NCI-H187 (cell line): ENCODE measurements around the gene TPK1.
"Not testable (repeated sequence)": the region's sequence is repeated elsewhere in the genome, so short reads cannot be mapped to it uniquely, and the experiment has no call there.

Experiments
- DNase-seq, 2 experiments: peaks; one replicate each; lab custom pipeline; 2025; lab: John Stamatoyannopoulos, UW

Gene TPK1

GRCh38 chr7:144474800-144475615, 360.8 kb downstream of the TPK1 start:
- DNase-seq = no peak

- DNase-seq = no peak
These were observed 361.5 kb downstream of the TPK1 start for GRCh38 chr7:144474363-144474762.

GRCh38 chr7:144473908-144474307, 361.9 kb downstream of the TPK1 start:
- DNase-seq = no peak

GRCh38 chr7:144470078-144470477, 365.8 kb downstream of the TPK1 start:
- no peak for DNase-seq

- DNase-seq = no peak
These were observed 366.7 kb downstream of the TPK1 start for GRCh38 chr7:144468990-144469732.

GRCh38 chr7:144459635-144460034, 376.2 kb downstream of the TPK1 start:
- no peak for DNase-seq

GRCh38 chr7:144455040-144455404, 380.8 kb downstream of the TPK1 start:
- DNase-seq = no peak

GRCh38 chr7:144454256-144455039, 381.4 kb downstream of the TPK1 start:
- no peak for DNase-seq

- no peak for DNase-seq
These were observed 383.8 kb downstream of the TPK1 start for GRCh38 chr7:144452064-144452463.

- no peak for DNase-seq
These were observed 390.3 kb downstream of the TPK1 start for GRCh38 chr7:144445590-144445989.

GRCh38 chr7:144439717-144440205, 396.1 kb downstream of the TPK1 start:
- DNase-seq = no peak

GRCh38 chr7:144438759-144439158, 397.1 kb downstream of the TPK1 start:
- no peak for DNase-seq

GRCh38 chr7:144437370-144438191, 398.3 kb downstream of the TPK1 start:
- no peak for DNase-seq

- no peak for DNase-seq
These were observed 399.4 kb downstream of the TPK1 start for GRCh38 chr7:144436500-144436899.

GRCh38 chr7:144428431-144428830, 407.4 kb downstream of the TPK1 start:
- no peak for DNase-seq

GRCh38 chr7:144427539-144427938, 408.3 kb downstream of the TPK1 start:
- DNase-seq = not testable (repeated sequence)

- DNase-seq = not testable (repeated sequence)
These were observed 416.9 kb downstream of the TPK1 start for GRCh38 chr7:144418931-144419330.

GRCh38 chr7:144416341-144416740, 419.5 kb downstream of the TPK1 start:
- no peak for DNase-seq

GRCh38 chr7:144415858-144416257, 420.0 kb downstream of the TPK1 start:
- DNase-seq = no peak

- DNase-seq = no peak
These were observed 421.0 kb downstream of the TPK1 start for GRCh38 chr7:144414815-144415214.

- DNase-seq = no peak
These were observed 425.4 kb downstream of the TPK1 start for GRCh38 chr7:144410441-144410840.

GRCh38 chr7:144408121-144408520, 427.7 kb downstream of the TPK1 start:
- DNase-seq = no peak
